Hepatocyte (in vitro differentiated cells): ENCODE results near the gene TSFM. TPM values are rescaled to one million over a fixed set of nuclear protein-coding genes. Genes with fewer than 3 reads are reported as not detected.

Experiments
- DNase-seq: peaks from one replicate; pipeline ENCODE4 v3.0.0-alpha.2; 2016; ENCODE audit warnings: low spot score
- H2AFZ ChIP-seq: fragments of 200-600 bp; sonication (generic); 2 replicates; pipeline ENCODE4 v1.6.0; 2016; ENCODE audit warnings: antibody characterized with exemption, mild to moderate bottlenecking
- H3K27ac ChIP-seq: fragments of 200-600 bp; sonication (generic); 2 replicates; pipeline ENCODE4 v1.5.1; 2016; ENCODE audit warnings: mild to moderate bottlenecking
- H3K27me3 ChIP-seq: fragments of 200-600 bp; sonication (generic); 2 replicates; pipeline ENCODE4 v1.6.1; 2016
- H3K36me3 ChIP-seq: fragments of 200-600 bp; sonication (generic); replicated peaks from 2 replicates; pipeline ENCODE4 v1.5.1; 2016; ENCODE audit warnings: low read depth; ENCODE audit not compliant: insufficient read depth
- H3K4me1 ChIP-seq: fragments of 200-600 bp; sonication (generic); 2 replicates; pipeline ENCODE4 v1.5.1; 2016; ENCODE audit warnings: mild to moderate bottlenecking, moderate library complexity; ENCODE audit not compliant: insufficient read depth
- H3K4me2 ChIP-seq: fragments of 200-600 bp; sonication (generic); 2 replicates; pipeline ENCODE4 v1.6.0; 2016
- H3K4me3 ChIP-seq: fragments of 200-600 bp; sonication (generic); 2 replicates; pipeline ENCODE4 v1.5.1; 2016; ENCODE audit warnings: mild to moderate bottlenecking
- H3K79me2 ChIP-seq: fragments of 200-600 bp; sonication (generic); 2 replicates; pipeline ENCODE4 v1.6.0; 2017; ENCODE audit warnings: mild to moderate bottlenecking
- H3K9me2 ChIP-seq: fragments of 200-600 bp; sonication (generic); replicated peaks from 2 replicates; pipeline ENCODE4 v1.6.0; 2017; ENCODE audit warnings: mild to moderate bottlenecking; ENCODE audit not compliant: insufficient read depth
- H3K9me3 ChIP-seq: fragments of 200-600 bp; sonication (generic); 2 replicates; pipeline ENCODE4 v1.5.1; 2016; ENCODE audit warnings: low read depth, mild to moderate bottlenecking
- H4K20me1 ChIP-seq: fragments of 200-600 bp; sonication (generic); 2 replicates; pipeline ENCODE4 v1.6.0; 2016; ENCODE audit warnings: mild to moderate bottlenecking; ENCODE audit not compliant: insufficient read depth, poor library complexity, severe bottlenecking
- EZH2 ChIP-seq: fragments of 200-600 bp; sonication (generic); IDR thresholded peaks from 2 replicates; pipeline ENCODE4 v1.6.1; 2016; ENCODE audit warnings: antibody characterized with exemption, mild to moderate bottlenecking, borderline replicate concordance
- EZH2phosphoT487 ChIP-seq: fragments of 200-600 bp; sonication (generic); IDR thresholded peaks from one replicate; pipeline ENCODE4 v1.6.1; 2018; ENCODE audit warnings: antibody characterized with exemption, mild to moderate bottlenecking, low read depth, moderate library complexity; ENCODE audit not compliant: unreplicated experiment, severe bottlenecking
- WGBS: methylation state at CpG from one replicate; pipeline ENCODE4 v1.1.6; 2016; ENCODE audit warnings: low lambda C conversion rate; ENCODE audit errors: missing lambda C conversion rate; 5-methylcytosine and 5-hydroxymethylcytosine counted together
- polyA plus RNA-seq: library from polyadenylated mRNA; unstranded; fragments of >200 nt; fragmentation: Nextera tagmentation; extraction: Ambion mirVana; gene quantifications from 2 replicates; pipeline ENCODE4 v1.2.1, GENCODE V29; 2016
- total RNA-seq: library from RNA; depleted of rRNA; stranded (reverse); fragments of >200 nt; gene quantifications from 2 replicates; pipeline ENCODE4 v1.2.3, GENCODE V29; 2014
- TF ChIP-seq, protein P1 (sequence below): fragments of 200-600 bp; sonication (generic); IDR thresholded peaks from 2 replicates; pipeline ENCODE4 v1.5.1; 2016; ENCODE audit warnings: antibody characterized with exemption, mild to moderate bottlenecking; ENCODE audit not compliant: poor library complexity

TSFM gene
- total and polyA plus RNA-seq, 2 experiments from 2014 or later, result 15.7 to 38.9 TPM

DNA sequence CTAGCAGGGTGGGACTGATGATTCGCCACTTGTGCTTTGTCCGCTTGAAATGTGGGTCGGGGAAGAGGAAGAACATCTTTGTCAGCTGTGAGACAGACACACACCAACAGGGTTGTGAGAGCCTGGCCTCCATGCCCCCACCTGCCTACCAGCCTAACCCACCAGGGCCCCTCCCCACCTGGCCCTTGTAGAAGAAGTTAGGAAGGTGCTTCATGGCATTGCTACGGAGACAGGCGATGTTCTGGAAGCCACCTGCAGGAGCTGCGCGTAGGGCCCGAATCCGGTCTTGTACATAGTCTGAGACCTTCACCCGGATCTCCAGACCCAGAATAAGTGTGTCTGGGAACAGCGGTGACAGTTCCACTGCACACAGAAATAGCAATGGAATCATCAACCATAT is 13.0 kb upstream of the TSFM start:
- peaks cover 33% of the 10 kb centered on the region for H3K27me3 ChIP-seq

DNA sequence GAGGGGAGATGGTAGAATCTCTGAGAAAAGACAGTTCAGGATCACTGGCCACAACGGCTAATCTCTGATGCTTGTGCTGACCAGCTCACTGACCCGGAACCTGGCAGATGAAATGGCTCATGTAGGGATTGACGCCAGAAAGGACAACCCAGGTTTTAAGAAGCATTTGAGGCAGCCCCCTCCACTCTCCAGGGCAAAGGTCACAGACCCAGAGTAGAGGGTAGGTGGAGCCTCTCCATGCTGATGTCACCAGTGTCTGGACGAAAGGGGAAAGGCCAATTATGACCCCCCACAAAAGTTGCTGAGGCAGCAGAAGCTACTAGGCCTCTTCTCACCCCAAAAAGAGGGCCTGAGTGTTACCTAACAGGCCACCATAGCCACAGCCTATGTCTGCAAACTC is 11.9 kb upstream of the TSFM start:
- Histone ChIP-seq H3K79me2 (peaks cover 14% of the 10 kb centered on the region), H2AFZ (no peak overlapping the region), H3K4me2 (peak overlapping the region; percentile 91), H3K27me3 (peaks cover 22% of the 10 kb centered on the region), H3K9me2 (no peaks in the 10 kb centered on the region), H3K4me3 (no peak overlapping the region), H4K20me1 (no peaks in the 10 kb centered on the region), H3K9me3 (no peaks in the 10 kb centered on the region), H3K36me3 (no peaks in the 10 kb centered on the region), H3K27ac (peak overlapping the region; percentile 90), H3K4me1 (peaks cover 21% of the 10 kb centered on the region)
- DNase-seq, result no peak
- TF ChIP-seq EZH2 (no peak), EZH2phosphoT487 (no peak)
- TF ChIP-seq, protein P1, sequence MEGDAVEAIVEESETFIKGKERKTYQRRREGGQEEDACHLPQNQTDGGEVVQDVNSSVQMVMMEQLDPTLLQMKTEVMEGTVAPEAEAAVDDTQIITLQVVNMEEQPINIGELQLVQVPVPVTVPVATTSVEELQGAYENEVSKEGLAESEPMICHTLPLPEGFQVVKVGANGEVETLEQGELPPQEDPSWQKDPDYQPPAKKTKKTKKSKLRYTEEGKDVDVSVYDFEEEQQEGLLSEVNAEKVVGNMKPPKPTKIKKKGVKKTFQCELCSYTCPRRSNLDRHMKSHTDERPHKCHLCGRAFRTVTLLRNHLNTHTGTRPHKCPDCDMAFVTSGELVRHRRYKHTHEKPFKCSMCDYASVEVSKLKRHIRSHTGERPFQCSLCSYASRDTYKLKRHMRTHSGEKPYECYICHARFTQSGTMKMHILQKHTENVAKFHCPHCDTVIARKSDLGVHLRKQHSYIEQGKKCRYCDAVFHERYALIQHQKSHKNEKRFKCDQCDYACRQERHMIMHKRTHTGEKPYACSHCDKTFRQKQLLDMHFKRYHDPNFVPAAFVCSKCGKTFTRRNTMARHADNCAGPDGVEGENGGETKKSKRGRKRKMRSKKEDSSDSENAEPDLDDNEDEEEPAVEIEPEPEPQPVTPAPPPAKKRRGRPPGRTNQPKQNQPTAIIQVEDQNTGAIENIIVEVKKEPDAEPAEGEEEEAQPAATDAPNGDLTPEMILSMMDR, result no peak
- 91% methylated on average over 4 of the region's 4 CpGs for WGBS

More for the DNA sequence above, 13.0 kb upstream of the TSFM start:
- TF ChIP-seq EZH2 (no peak), EZH2phosphoT487 (no peak)
- TF ChIP-seq, protein P1, result no peak
- no peak overlapping the region for H2AFZ ChIP-seq
- no peaks in the 10 kb centered on the region for H3K36me3 ChIP-seq
- no peak for DNase-seq
- no peak overlapping the region for H3K27ac ChIP-seq
- no peaks in the 10 kb centered on the region for H3K9me3 ChIP-seq
- no peak overlapping the region for H3K4me2 ChIP-seq
- no peaks in the 10 kb centered on the region for H3K9me2 ChIP-seq
- H3K4me1 ChIP-seq, result peaks cover 31% of the 10 kb centered on the region
- H3K79me2 ChIP-seq, result peaks cover 14% of the 10 kb centered on the region
- no peak overlapping the region for H3K4me3 ChIP-seq
- no peaks in the 10 kb centered on the region for H4K20me1 ChIP-seq
- 94% methylated on average over 11 of the region's 11 CpGs for WGBS

DNA sequence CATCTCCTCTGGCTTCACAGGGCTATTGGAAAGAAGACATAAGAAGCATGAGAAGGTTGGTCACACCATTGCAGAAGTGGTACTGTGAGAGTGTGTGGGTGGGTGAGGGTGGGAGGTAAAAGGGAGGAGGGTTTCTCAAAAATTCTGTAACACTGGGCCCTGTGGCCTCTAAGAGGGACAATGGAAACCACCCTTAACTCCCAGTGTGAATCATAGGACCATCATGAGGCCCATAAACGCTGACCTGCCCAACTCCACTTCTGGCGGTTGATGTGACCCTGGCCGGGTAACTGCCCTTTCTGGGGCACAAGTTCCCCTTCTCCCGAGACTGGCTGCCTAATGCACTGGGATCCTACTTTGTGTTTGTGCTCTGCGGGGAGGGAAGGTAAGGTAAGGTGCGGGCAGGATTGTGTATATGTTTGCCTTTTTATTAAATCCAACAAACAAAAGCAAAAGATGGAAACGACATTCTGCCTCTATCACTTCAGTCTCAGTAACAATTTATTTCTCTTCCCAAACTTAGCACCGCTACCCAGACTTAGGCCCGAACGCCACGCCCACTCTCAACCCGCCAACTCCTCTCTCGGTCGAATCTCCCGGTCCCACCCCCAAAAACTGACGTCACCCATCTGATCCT is 11.2 kb upstream of the TSFM start:
- peak overlapping the region; percentile 90 for H3K27ac ChIP-seq
- peak overlapping the region; percentile 91 for H3K4me2 ChIP-seq
- H3K4me1 ChIP-seq, result peaks cover 15% of the 10 kb centered on the region
- H3K4me3 ChIP-seq, result peak overlapping the region; percentile 56
- peaks cover 16% of the 10 kb centered on the region for H3K27me3 ChIP-seq
- peak; percentile 93 for DNase-seq
- peak overlapping the region; percentile 53 for H2AFZ ChIP-seq
- peaks cover 14% of the 10 kb centered on the region for H3K79me2 ChIP-seq
- H3K9me2 ChIP-seq, result no peaks in the 10 kb centered on the region
- no peaks in the 10 kb centered on the region for H3K36me3 ChIP-seq
- H3K9me3 ChIP-seq, result no peaks in the 10 kb centered on the region
- H4K20me1 ChIP-seq, result no peaks in the 10 kb centered on the region
- WGBS, result 6% methylated on average over 16 of the region's 16 CpGs
- TF ChIP-seq EZH2, result no peak
- TF ChIP-seq EZH2phosphoT487, result no peak
- TF ChIP-seq, protein P1, result no peak
